SK-N-SH (cell line): ENCODE results near the gene ATG2B. TPM values are rescaled to one million over a fixed set of nuclear protein-coding genes. Genes with fewer than 3 reads are reported as not detected.

Source experiments
- CTCF ChIA-PET: fragments of 300-600, 350-600 bp; formaldehyde crosslinking; extraction: SDS; loops from one replicate; lab custom pipeline; 2021; lab: Yijun Ruan, JAX
- POLR2A ChIA-PET: fragments of 350-600 bp; sonication (Branson Sonifier 250); formaldehyde crosslinking; extraction: SDS; loops from one replicate; lab custom pipeline; 2020; ENCODE audit warnings: antibody characterized with exemption, inconsistent platforms; lab: Yijun Ruan, JAX
- DNase-seq: peaks from one replicate; pipeline ENCODE4 v3.0.0; 2012
- H2AFZ ChIP-seq: fragments of 200-600 bp; sonication (generic); 2 replicates; pipeline ENCODE4 v1.8.1; 2016; ENCODE audit warnings: antibody characterized with exemption, mild to moderate bottlenecking, low read depth
- H3F3A ChIP-seq: fragments of 200-600 bp; sonication (generic); replicated peaks from 2 replicates; pipeline ENCODE3; 2016; ENCODE audit warnings: antibody characterized with exemption, mild to moderate bottlenecking; ENCODE audit not compliant: insufficient read depth
- H3K27ac ChIP-seq, 2 experiments: fragments of 200-500 bp in 1 of 2; fragments of 200-600 bp in 1 of 2; sonication (Bioruptor generic) in 1 of 2; sonication (generic), shearing (Covaris generic) in 1 of 2; 2 replicates each; pipeline versions ENCODE4 v1.5.1 to v1.6.1; 2014 to 2016; ENCODE audit warnings: low read depth in 2 of 2, inconsistent platforms in 1 of 2, low read length in 1 of 2, mild to moderate bottlenecking in 1 of 2, mixed read lengths in 1 of 2
- H3K27me3 ChIP-seq: fragments of 200-600 bp; sonication (generic), shearing (Covaris generic); 2 replicates; pipeline ENCODE4 v1.6.1; 2016; ENCODE audit warnings: mixed run types; ENCODE audit not compliant: insufficient read depth
- H3K36me3 ChIP-seq, 2 experiments: fragments of 200-500 bp in 1 of 2; fragments of 200-600 bp in 1 of 2; sonication (Bioruptor generic) in 1 of 2; sonication (generic) in 1 of 2; replicated peaks in 1 of 2; 2 replicates each; pipeline versions ENCODE3 to v1.5.1; 2014 to 2016; ENCODE audit warnings: low read length in 1 of 2, mild to moderate bottlenecking in 1 of 2; ENCODE audit not compliant: insufficient read depth in 2 of 2, control insufficient read depth in 1 of 2
- H3K4me1 ChIP-seq, 2 experiments: fragments of 200-500 bp in 1 of 2; fragments of 200-600 bp in 1 of 2; sonication (Bioruptor generic) in 1 of 2; sonication (generic), shearing (Covaris generic) in 1 of 2; 2 replicates each; pipeline versions ENCODE4 v1.5.1 to v1.6.1; 2014 to 2016; ENCODE audit warnings: low read depth in 1 of 2, low read length in 1 of 2, mixed run types in 1 of 2; ENCODE audit not compliant: insufficient read depth in 2 of 2, control insufficient read depth in 1 of 2
- H3K4me2 ChIP-seq: fragments of 200-600 bp; sonication (generic), shearing (Covaris generic); 2 replicates; pipeline ENCODE4 v1.6.1; 2017; ENCODE audit warnings: mixed run types
- H3K4me3 ChIP-seq, 2 experiments: fragments of 200-500 bp in 1 of 2; fragments of 200-600 bp in 1 of 2; sonication (Bioruptor generic) in 1 of 2; sonication (generic), shearing (Covaris generic) in 1 of 2; 2 replicates each; pipeline versions ENCODE4 v1.5.1 to v1.8.1; 2014 to 2016; ENCODE audit warnings: low read depth in 2 of 2, inconsistent platforms in 1 of 2, low read length in 1 of 2, mild to moderate bottlenecking in 1 of 2, mixed read lengths in 1 of 2, moderate library complexity in 1 of 2
- H3K79me2 ChIP-seq: fragments of 200-600 bp; sonication (generic); 2 replicates; pipeline ENCODE4 v1.8.1; 2017; ENCODE audit warnings: mild to moderate bottlenecking; ENCODE audit not compliant: insufficient read depth
- H3K9ac ChIP-seq: fragments of 200-600 bp; sonication (generic); 2 replicates; pipeline ENCODE4 v1.6.1; 2017; ENCODE audit warnings: mixed run types
- H3K9me2 ChIP-seq: fragments of 200-600 bp; sonication (generic); 2 replicates; pipeline ENCODE4 v1.6.1; 2017; ENCODE audit warnings: mixed run types
- H3K9me3 ChIP-seq: fragments of 200-600 bp; sonication (generic); 2 replicates; pipeline ENCODE4 v1.6.1; 2017; ENCODE audit warnings: mixed run types, mild to moderate bottlenecking, moderate library complexity
- H4K20me1 ChIP-seq: fragments of 200-600 bp; sonication (generic); 2 replicates; pipeline ENCODE4 v1.6.1; 2017; ENCODE audit warnings: mild to moderate bottlenecking, mixed run types; ENCODE audit not compliant: insufficient read depth
- CHD2 ChIP-seq: fragments of 150-350 bp; IDR thresholded peaks from 2 replicates; pipeline ENCODE4 v1.6.1; 2018; ENCODE audit warnings: low read length; ENCODE audit not compliant: partially characterized antibody
- CTCF ChIP-seq: fragments of 200-600 bp; sonication (generic); IDR thresholded peaks from 2 replicates; pipeline ENCODE4 v1.6.1; 2017; ENCODE audit warnings: antibody characterized with exemption, mild to moderate bottlenecking, moderate library complexity
- EZH2phosphoT487 ChIP-seq: fragments of 200-600 bp; sonication (generic); IDR thresholded peaks from 2 replicates; pipeline ENCODE4 v1.6.1; 2017; ENCODE audit warnings: low read depth, mixed run types, mild to moderate bottlenecking, antibody characterized with exemption, moderate library complexity, borderline replicate concordance
- FOXJ3 ChIP-seq: sonication (generic); formaldehyde crosslinking; IDR thresholded peaks from 2 replicates; pipeline ENCODE4 v1.5.1; 2020; ENCODE audit warnings: mild to moderate bottlenecking, missing genetic modification reagents
- GABPA ChIP-seq: IDR thresholded peaks from 2 replicates; pipeline ENCODE4 v1.4.0; 2012; ENCODE audit warnings: low read depth, mild to moderate bottlenecking
- GATA2 ChIP-seq: sonication (generic); formaldehyde crosslinking; IDR thresholded peaks from 2 replicates; pipeline ENCODE4 v1.5.0; 2020; ENCODE audit warnings: mild to moderate bottlenecking, missing genetic modification reagents
- MAX ChIP-seq: IDR thresholded peaks from 2 replicates; pipeline ENCODE4 v1.4.0; 2012; ENCODE audit warnings: low read depth
- NRF1 ChIP-seq: IDR thresholded peaks from 2 replicates; pipeline ENCODE4 v1.6.1; 2012; ENCODE audit warnings: low read depth, mild to moderate bottlenecking, low read length
- POLR2AphosphoS5 ChIP-seq: IDR thresholded peaks from 2 replicates; pipeline ENCODE4 v1.6.1; 2012; ENCODE audit warnings: low read depth, low read length
- RAD21 ChIP-seq: IDR thresholded peaks from 2 replicates; pipeline ENCODE4 v1.6.1; 2012; ENCODE audit warnings: mild to moderate bottlenecking, low read length
- RCOR1 ChIP-seq: fragments of 150-350 bp; IDR thresholded peaks from 2 replicates; pipeline ENCODE4 v1.6.1; 2017; ENCODE audit warnings: antibody characterized with exemption, low read length
- RFX5 ChIP-seq: IDR thresholded peaks from 2 replicates; pipeline ENCODE4 v1.6.1; 2012; ENCODE audit warnings: mild to moderate bottlenecking, improper control_type of control experiment, low read length
- RXRA ChIP-seq: IDR thresholded peaks from 2 replicates; pipeline ENCODE4 v1.4.0; 2012; ENCODE audit warnings: low read depth, mild to moderate bottlenecking, borderline replicate concordance
- SIN3A ChIP-seq: IDR thresholded peaks from 2 replicates; pipeline ENCODE4 v1.6.1; 2012; ENCODE audit warnings: low read depth, mild to moderate bottlenecking, low read length, moderate library complexity, borderline replicate concordance
- YY1 ChIP-seq: IDR thresholded peaks from 2 replicates; pipeline ENCODE4 v1.4.0; 2012; ENCODE audit warnings: low read depth, mild to moderate bottlenecking
- WGBS: methylation state at CpG from one replicate; pipeline ENCODE4 v1.1.6; 2017; ENCODE audit warnings: low lambda C conversion rate; 5-methylcytosine and 5-hydroxymethylcytosine counted together
- polyA plus RNA-seq, 3 experiments: library from polyadenylated mRNA; depleted of rRNA; stranded (reverse); fragments of >200 nt; gene quantifications; 2 replicates each; pipeline ENCODE4 v1.2.3, GENCODE V29; 2012
- TF ChIP-seq, protein P1 (sequence below): fragments of 150-350 bp; IDR thresholded peaks from 2 replicates; pipeline ENCODE4 v1.6.1; 2017; ENCODE audit warnings: antibody characterized with exemption, low read length, low read depth, borderline replicate concordance
- TF ChIP-seq, protein P2 (sequence below): IDR thresholded peaks from 2 replicates; pipeline ENCODE4; 2012
- TF ChIP-seq, protein P3 (sequence below): IDR thresholded peaks from 2 replicates; pipeline ENCODE4 v1.6.1; 2012; ENCODE audit warnings: mild to moderate bottlenecking, low read depth, low read length, moderate library complexity
- TF ChIP-seq, protein P4 (sequence below): IDR thresholded peaks from 2 replicates; pipeline ENCODE4 v1.4.0; 2012; ENCODE audit warnings: low read depth, borderline replicate concordance

The ATG2B gene
- polyA plus RNA-seq, 1 of the 3 experiments (the other 2 are of a cell fraction): 5.8 TPM

GRCh38 chr14:96399405-96399804 lies 36.3 kb upstream of the ATG2B start (continued):
- TF ChIP-seq, protein P1, sequence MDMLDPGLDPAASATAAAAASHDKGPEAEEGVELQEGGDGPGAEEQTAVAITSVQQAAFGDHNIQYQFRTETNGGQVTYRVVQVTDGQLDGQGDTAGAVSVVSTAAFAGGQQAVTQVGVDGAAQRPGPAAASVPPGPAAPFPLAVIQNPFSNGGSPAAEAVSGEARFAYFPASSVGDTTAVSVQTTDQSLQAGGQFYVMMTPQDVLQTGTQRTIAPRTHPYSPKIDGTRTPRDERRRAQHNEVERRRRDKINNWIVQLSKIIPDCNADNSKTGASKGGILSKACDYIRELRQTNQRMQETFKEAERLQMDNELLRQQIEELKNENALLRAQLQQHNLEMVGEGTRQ: no peak
- TF ChIP-seq, all 33 proteins: peak for 0

DNA sequence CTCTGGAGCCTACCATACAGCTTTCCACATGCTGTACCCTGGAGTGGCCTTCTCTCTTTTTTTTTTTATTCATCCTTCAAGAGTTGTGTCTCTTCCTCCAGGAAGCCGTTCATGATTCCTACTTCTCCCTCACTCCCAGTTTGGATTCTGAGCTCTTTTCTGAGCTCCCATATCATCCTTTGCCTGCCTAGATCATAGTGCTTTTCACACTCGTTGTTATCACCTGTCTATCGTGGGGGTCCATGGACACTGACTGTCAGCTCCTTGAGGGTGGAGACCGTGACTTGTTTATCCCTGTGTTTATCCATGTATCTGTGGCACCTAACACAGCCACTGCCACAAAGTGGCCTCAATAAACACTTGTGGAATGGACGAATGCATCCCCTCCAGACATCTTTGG lies 35.8 kb upstream of the ATG2B start:
- H4K20me1 ChIP-seq: no peaks in the 10 kb centered on the region
- TF ChIP-seq, protein P2, sequence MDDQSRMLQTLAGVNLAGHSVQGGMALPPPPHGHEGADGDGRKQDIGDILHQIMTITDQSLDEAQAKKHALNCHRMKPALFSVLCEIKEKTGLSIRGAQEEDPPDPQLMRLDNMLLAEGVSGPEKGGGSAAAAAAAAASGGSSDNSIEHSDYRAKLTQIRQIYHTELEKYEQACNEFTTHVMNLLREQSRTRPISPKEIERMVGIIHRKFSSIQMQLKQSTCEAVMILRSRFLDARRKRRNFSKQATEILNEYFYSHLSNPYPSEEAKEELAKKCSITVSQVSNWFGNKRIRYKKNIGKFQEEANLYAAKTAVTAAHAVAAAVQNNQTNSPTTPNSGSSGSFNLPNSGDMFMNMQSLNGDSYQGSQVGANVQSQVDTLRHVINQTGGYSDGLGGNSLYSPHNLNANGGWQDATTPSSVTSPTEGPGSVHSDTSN: no peak
- TF ChIP-seq SIN3A: no peak
- TF ChIP-seq, protein P1: no peak
- no peak for TF ChIP-seq RAD21
- TF ChIP-seq MAX: no peak
- no peak for TF ChIP-seq GABPA
- no peak for TF ChIP-seq RXRA
- no peak for TF ChIP-seq CHD2
- no peak for TF ChIP-seq RCOR1
- TF ChIP-seq, protein P3, sequence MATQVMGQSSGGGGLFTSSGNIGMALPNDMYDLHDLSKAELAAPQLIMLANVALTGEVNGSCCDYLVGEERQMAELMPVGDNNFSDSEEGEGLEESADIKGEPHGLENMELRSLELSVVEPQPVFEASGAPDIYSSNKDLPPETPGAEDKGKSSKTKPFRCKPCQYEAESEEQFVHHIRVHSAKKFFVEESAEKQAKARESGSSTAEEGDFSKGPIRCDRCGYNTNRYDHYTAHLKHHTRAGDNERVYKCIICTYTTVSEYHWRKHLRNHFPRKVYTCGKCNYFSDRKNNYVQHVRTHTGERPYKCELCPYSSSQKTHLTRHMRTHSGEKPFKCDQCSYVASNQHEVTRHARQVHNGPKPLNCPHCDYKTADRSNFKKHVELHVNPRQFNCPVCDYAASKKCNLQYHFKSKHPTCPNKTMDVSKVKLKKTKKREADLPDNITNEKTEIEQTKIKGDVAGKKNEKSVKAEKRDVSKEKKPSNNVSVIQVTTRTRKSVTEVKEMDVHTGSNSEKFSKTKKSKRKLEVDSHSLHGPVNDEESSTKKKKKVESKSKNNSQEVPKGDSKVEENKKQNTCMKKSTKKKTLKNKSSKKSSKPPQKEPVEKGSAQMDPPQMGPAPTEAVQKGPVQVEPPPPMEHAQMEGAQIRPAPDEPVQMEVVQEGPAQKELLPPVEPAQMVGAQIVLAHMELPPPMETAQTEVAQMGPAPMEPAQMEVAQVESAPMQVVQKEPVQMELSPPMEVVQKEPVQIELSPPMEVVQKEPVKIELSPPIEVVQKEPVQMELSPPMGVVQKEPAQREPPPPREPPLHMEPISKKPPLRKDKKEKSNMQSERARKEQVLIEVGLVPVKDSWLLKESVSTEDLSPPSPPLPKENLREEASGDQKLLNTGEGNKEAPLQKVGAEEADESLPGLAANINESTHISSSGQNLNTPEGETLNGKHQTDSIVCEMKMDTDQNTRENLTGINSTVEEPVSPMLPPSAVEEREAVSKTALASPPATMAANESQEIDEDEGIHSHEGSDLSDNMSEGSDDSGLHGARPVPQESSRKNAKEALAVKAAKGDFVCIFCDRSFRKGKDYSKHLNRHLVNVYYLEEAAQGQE: no peak
- TF ChIP-seq, protein P4, sequence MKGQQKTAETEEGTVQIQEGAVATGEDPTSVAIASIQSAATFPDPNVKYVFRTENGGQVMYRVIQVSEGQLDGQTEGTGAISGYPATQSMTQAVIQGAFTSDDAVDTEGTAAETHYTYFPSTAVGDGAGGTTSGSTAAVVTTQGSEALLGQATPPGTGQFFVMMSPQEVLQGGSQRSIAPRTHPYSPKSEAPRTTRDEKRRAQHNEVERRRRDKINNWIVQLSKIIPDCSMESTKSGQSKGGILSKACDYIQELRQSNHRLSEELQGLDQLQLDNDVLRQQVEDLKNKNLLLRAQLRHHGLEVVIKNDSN: no peak
- TF ChIP-seq NRF1: no peak
- TF ChIP-seq EZH2phosphoT487: no peak
- TF ChIP-seq YY1: no peak
- TF ChIP-seq GATA2 (CRISPR knock-in tag): no peak
- TF ChIP-seq CTCF: no peak
- TF ChIP-seq FOXJ3 (CRISPR knock-in tag): no peak
- TF ChIP-seq RFX5: no peak
- TF ChIP-seq POLR2AphosphoS5: no peak
- H3K4me2 ChIP-seq: no peak overlapping the region
- H3K9me3 ChIP-seq: no peaks in the 10 kb centered on the region
- ChIA-PET POLR2A (no interaction called here), CTCF (no interaction called here)
- H3K4me3 ChIP-seq: no peak overlapping the region
- no peaks in the 10 kb centered on the region for H3K9me2 ChIP-seq
- no peaks in the 10 kb centered on the region for H3K36me3 ChIP-seq
- H3K4me1 ChIP-seq: no peaks in the 10 kb centered on the region
- H3K27ac ChIP-seq: no peak overlapping the region
- no peak overlapping the region for H3K9ac ChIP-seq
- no peak overlapping the region for H2AFZ ChIP-seq
- no peaks in the 10 kb centered on the region for H3K27me3 ChIP-seq
- WGBS: 63% methylated on average over 5 of the region's 5 CpGs
- H3K79me2 ChIP-seq: no peaks in the 10 kb centered on the region
- DNase-seq: no peak
- H3F3A ChIP-seq: no peaks in the 10 kb centered on the region
